Fibroblast of mammary gland (primary cell): ENCODE measurements around the gene ADRA2B.

Source experiments
- DNase-seq: peaks from one replicate; pipeline ENCODE4 v3.0.0-alpha.2; 2010; ENCODE audit warnings: low read depth
- H3K4me3 ChIP-seq: 2 replicates; pipeline ENCODE4 v1.5.1; 2011; ENCODE audit warnings: low read depth, mild to moderate bottlenecking, low read length, moderate library complexity; ENCODE audit not compliant: control insufficient read depth
- TF ChIP-seq, protein P1 (sequence below): conservative IDR thresholded peaks from 2 replicates; pipeline ENCODE4 v1.5.1; 2011; ENCODE audit warnings: low read depth, low read length, inconsistent platforms; ENCODE audit not compliant: control insufficient read depth, insufficient read depth

The ADRA2B gene

DNA sequence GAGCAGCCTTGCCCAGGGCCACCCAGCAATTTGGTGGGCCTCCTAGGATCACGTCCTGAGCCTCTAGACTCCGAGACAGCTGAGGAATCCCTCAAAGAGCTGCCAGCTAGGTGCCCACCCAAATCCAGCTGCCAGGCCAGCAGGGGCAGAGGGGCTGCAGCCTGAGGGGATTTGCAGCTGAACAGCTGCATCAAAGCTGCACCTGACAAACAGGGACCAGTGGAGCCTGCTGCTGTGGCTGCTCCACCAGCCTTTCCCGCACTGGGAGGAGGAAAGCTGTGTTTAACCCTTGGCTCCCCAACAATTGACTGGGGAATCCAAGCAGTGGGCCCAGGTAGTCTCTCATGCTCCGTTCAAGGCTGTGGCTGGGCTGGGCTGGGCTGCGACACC, 8.2 kb downstream of the ADRA2B start:
- H3K4me3 ChIP-seq: no peak overlapping the region
- TF ChIP-seq, protein P1, sequence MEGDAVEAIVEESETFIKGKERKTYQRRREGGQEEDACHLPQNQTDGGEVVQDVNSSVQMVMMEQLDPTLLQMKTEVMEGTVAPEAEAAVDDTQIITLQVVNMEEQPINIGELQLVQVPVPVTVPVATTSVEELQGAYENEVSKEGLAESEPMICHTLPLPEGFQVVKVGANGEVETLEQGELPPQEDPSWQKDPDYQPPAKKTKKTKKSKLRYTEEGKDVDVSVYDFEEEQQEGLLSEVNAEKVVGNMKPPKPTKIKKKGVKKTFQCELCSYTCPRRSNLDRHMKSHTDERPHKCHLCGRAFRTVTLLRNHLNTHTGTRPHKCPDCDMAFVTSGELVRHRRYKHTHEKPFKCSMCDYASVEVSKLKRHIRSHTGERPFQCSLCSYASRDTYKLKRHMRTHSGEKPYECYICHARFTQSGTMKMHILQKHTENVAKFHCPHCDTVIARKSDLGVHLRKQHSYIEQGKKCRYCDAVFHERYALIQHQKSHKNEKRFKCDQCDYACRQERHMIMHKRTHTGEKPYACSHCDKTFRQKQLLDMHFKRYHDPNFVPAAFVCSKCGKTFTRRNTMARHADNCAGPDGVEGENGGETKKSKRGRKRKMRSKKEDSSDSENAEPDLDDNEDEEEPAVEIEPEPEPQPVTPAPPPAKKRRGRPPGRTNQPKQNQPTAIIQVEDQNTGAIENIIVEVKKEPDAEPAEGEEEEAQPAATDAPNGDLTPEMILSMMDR: no peak
- DNase-seq: no peak

DNA sequence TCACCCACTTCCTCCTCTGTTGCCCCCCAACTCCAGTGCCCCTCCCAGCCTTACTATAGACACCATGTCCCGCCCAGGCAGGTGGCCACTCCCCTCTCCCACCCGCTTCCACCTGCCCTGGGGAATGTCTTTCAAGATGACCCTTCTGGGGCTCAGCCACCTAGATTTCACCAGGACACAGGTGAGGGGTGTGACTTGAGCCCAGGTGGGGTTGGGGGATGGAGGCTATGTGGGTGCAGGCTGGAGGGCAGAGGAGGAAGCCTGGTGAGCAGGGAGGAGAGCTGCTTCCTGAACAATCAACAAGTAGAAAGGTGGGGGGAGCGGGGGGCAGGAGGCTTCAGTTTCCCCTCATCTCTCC, 8.7 kb downstream of the ADRA2B start:
- TF ChIP-seq, protein P1: no peak
- H3K4me3 ChIP-seq: no peak overlapping the region
- DNase-seq: no peak

DNA sequence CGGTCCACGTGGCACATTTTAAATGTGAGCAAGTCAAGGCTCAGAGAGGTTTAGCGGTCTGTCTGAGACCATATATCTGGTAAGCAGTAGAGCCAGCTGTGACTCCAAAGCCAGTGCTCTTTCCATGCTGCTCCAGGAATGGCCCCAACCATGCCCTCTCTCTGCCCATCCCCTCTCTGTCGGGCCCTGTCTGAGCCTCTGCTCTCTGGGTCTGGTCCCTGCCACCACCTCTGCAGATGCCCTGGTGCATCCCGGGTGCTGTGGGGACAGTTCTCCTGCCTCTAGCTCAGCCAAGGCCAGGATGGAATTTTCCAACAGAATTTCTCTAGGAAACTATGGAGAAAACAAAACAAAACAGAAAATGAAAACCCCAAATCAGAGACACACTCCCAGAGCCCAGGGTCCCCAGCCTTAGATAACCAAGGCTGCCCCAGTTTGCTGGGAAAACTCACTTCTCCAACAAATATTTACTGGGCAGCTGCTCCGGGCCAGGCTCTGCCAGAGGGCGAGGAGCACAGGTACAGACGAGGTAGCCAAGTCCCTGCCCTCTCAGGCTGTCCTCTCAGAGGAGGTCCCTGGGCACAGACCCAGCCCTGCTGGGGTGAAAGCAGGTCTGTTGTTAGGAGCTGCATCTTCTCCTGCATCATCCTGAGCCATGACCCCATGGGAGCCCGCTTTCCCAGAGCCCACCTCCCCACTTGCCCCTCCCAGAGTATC, 9.2 kb downstream of the ADRA2B start:
- DNase-seq: no peak
- no peak overlapping the region for H3K4me3 ChIP-seq
- TF ChIP-seq, protein P1: no peak

DNA sequence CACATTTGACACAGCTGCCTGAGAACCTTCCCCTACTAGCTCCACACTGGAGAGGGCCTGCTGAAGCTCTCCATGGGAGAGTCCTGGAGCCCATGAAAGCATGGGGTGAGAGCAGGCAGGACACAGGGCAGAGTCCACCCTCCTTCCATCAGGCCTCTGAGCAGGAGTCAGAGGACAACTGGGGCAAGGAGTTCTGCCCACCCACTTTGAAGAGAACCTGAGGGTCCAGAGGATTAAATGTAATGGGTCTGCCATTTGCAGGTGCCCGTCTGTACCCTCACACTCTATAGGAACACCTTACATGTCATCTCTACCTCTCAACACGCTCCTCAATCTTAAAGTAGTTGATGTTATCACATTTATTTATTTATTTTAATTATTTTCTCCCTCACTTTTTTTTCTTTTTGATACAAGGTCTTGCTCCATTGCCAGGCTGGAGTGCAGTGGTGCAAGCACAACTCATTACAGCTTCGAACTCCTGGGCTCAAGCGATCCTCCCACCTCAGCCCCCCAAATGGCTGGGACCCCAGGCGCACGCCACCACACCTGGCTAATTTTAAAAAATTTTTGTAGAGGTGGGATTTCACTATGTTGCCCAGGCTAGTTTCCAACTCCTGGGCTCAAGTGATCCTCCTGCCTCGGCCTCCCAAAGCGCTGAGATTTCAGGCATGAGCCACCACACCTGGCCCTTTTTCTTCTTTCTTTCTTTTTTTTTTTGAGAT, 10.2 kb downstream of the ADRA2B start:
- TF ChIP-seq, protein P1: no peak
- H3K4me3 ChIP-seq: no peak overlapping the region
- no peak for DNase-seq

DNA sequence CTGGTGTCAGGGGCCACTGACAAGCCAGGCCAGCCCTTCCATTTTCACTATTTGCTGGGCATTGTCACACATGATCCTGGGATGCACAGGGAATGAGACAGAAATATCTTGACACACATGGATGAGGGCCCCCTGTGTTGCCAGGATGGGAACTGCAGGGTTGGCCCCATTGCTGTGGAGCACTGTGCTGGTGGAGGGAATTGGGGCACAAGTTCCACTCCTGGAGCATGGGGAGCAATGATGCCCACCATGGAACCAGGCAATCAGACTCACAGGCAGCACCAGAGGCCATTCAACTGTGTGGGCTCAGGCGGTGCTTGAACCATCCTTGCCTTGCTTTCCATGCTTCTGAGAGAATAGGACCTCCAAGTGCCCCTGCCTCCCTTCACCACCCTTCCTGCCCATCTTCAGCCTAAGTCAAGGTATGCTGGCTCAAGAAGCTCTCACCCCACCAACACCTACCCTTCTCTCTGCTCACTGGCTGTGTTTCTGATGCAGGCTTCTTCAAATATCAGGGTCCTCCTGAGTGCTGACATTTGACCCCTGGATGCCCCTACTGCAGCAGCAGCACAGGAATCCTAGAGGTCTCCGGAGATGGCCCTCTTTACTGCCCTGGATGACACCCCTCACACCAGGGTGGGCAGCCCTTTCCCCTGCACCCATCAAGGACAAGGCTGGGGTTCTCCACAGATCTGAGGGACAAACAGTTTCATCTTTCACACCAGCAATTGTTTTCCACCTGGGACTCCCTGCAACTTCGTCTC, 11.0 kb downstream of the ADRA2B start:
- DNase-seq: no peak
- no peak overlapping the region for H3K4me3 ChIP-seq
- TF ChIP-seq, protein P1: no peak

DNA sequence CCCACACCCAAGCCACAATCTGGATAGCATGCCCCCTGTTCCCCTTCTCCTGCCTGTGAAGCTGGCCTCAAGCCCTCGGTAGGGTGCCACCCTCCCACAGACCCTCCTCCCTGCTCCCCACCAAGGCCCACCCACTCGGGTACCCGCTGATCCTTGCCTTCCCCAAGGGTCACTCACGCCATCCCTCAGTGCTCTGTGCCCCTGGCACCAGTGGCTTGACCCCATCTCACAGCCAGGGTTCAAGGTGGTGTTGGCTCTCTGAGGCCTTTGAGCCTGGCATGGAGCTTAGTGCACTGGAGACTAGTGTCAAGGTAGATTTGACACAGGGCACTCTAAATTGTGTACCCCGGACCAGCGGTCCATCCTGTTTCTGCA, 11.9 kb downstream of the ADRA2B start:
- TF ChIP-seq, protein P1: no peak
- no peak overlapping the region for H3K4me3 ChIP-seq
- no peak for DNase-seq
